ENCODE results near the gene INTS7. TPM values are rescaled to one million over a fixed set of nuclear protein-coding genes. Genes with fewer than 3 reads are reported as not detected.
"Not testable (repeated sequence)": the region's sequence is repeated elsewhere in the genome, so short reads cannot be mapped to it uniquely, and the experiment has no call there.

Gene INTS7
- total RNA-seq, 1 donor from 2014 or later, result 9.5 TPM

GRCh38 chr1:211921579-211922095 is 113.7 kb downstream of the INTS7 start:
- H3K9me3 ChIP-seq (replicated peaks), result no peaks in the 10 kb centered on the region
- no peak for TF ChIP-seq CTCF (IDR thresholded peaks at IDR 0.05; ENCODE audit: borderline replicate concordance)
- no peak overlapping the region for H3K27ac ChIP-seq (replicated peaks)
- no peak overlapping the region for H3K4me3 ChIP-seq
- intact Hi-C loops (cut with micrococcal nuclease), result no loop called here
- peaks cover 12% of the 10 kb centered on the region for H3K4me1 ChIP-seq
- no peaks in the 10 kb centered on the region for H3K27me3 ChIP-seq (ENCODE audit: low read depth)
- no peak for DNase-seq
- no peaks in the 10 kb centered on the region for H3K36me3 ChIP-seq

- intact Hi-C loops (cut with micrococcal nuclease), result no loop called here
- no peak for DNase-seq
- H3K27ac ChIP-seq (replicated peaks), result no peak overlapping the region
Measured at GRCh38 chr1:211920602-211921226, 114.6 kb downstream of the INTS7 start.

GRCh38 chr1:211920141-211920572 is 115.2 kb downstream of the INTS7 start:
- Histone ChIP-seq H3K27me3 (ENCODE audit: low read depth) (no peaks in the 10 kb centered on the region), H3K4me3 (no peak overlapping the region), H3K9me3 (replicated peaks) (no peaks in the 10 kb centered on the region), H3K27ac (replicated peaks) (peak overlapping the region; percentile 2), H3K36me3 (no peaks in the 10 kb centered on the region), H3K4me1 (peaks cover 12% of the 10 kb centered on the region)
- no peak for TF ChIP-seq CTCF (IDR thresholded peaks at IDR 0.05; ENCODE audit: borderline replicate concordance)
- no peak for DNase-seq
- intact Hi-C loops (cut with micrococcal nuclease), result no loop called here

More at GRCh38 chr1:211920602-211921226, 114.6 kb downstream of the INTS7 start:
- Histone ChIP-seq H3K27me3 (ENCODE audit: low read depth) (no peaks in the 10 kb centered on the region), H3K4me1 (peaks cover 12% of the 10 kb centered on the region), H3K36me3 (no peaks in the 10 kb centered on the region), H3K4me3 (no peak overlapping the region), H3K9me3 (replicated peaks) (no peaks in the 10 kb centered on the region)
- TF ChIP-seq CTCF (IDR thresholded peaks at IDR 0.05; ENCODE audit: borderline replicate concordance), result no peak

- DNase-seq, result no peak
- Histone ChIP-seq H3K27ac (replicated peaks) (no peak overlapping the region), H3K27me3 (ENCODE audit: low read depth) (no peaks in the 10 kb centered on the region), H3K4me1 (peaks cover 12% of the 10 kb centered on the region), H3K9me3 (replicated peaks) (no peaks in the 10 kb centered on the region), H3K36me3 (no peaks in the 10 kb centered on the region), H3K4me3 (no peak overlapping the region)
- intact Hi-C loops (cut with micrococcal nuclease), result no loop called here
- TF ChIP-seq CTCF (IDR thresholded peaks at IDR 0.05; ENCODE audit: borderline replicate concordance), result no peak
Measured at GRCh38 chr1:211918843-211919414, 116.4 kb downstream of the INTS7 start.

GRCh38 chr1:211916458-211916857 is 118.9 kb downstream of the INTS7 start:
- H3K27me3 ChIP-seq (ENCODE audit: low read depth); H3K36me3 ChIP-seq; intact Hi-C loops (cut with micrococcal nuclease); DNase-seq; H3K27ac ChIP-seq (replicated peaks); H3K4me3 ChIP-seq; H3K9me3 ChIP-seq (replicated peaks): not testable (repeated sequence)
- H3K4me1 ChIP-seq, result peaks cover 12% of the 10 kb centered on the region

GRCh38 chr1:211915924-211916323 is 119.4 kb downstream of the INTS7 start:
- Histone ChIP-seq H3K27ac (replicated peaks) (no peak overlapping the region), H3K9me3 (replicated peaks) (no peaks in the 10 kb centered on the region), H3K4me3 (no peak overlapping the region), H3K27me3 (ENCODE audit: low read depth) (no peaks in the 10 kb centered on the region), H3K36me3 (no peaks in the 10 kb centered on the region), H3K4me1 (peaks cover 12% of the 10 kb centered on the region)
- intact Hi-C loops (cut with micrococcal nuclease), result no loop called here
- DNase-seq, result no peak
- no peak for TF ChIP-seq CTCF (IDR thresholded peaks at IDR 0.05; ENCODE audit: borderline replicate concordance)

Data from left ventricle myocardium inferior (tissue), 1 donor.